Measurements from ENCODE around the gene ESYT2. TPM values are rescaled to one million over a fixed set of nuclear protein-coding genes. Genes with fewer than 3 reads are reported as not detected.
"Not testable (repeated sequence)": the region's sequence is repeated elsewhere in the genome, so short reads cannot be mapped to it uniquely, and the experiment has no call there.

Gene ESYT2
- total RNA-seq, 1 experiment from 2014 or later = 78.6 TPM

GRCh38 chr7:158865462-158865922 lies 36.2 kb upstream of the ESYT2 start:
- no peaks in the 10 kb centered on the region for H3K27me3 Mint-ChIP-seq (ENCODE audit: insufficient read depth, unreplicated experiment)
- H3K4me1 Mint-ChIP-seq (ENCODE audit: insufficient read depth, unreplicated experiment) = peaks cover 11% of the 10 kb centered on the region
- no peak for DNase-seq (ENCODE audit: unreplicated experiment)
- TF ChIP-seq, protein P1, sequence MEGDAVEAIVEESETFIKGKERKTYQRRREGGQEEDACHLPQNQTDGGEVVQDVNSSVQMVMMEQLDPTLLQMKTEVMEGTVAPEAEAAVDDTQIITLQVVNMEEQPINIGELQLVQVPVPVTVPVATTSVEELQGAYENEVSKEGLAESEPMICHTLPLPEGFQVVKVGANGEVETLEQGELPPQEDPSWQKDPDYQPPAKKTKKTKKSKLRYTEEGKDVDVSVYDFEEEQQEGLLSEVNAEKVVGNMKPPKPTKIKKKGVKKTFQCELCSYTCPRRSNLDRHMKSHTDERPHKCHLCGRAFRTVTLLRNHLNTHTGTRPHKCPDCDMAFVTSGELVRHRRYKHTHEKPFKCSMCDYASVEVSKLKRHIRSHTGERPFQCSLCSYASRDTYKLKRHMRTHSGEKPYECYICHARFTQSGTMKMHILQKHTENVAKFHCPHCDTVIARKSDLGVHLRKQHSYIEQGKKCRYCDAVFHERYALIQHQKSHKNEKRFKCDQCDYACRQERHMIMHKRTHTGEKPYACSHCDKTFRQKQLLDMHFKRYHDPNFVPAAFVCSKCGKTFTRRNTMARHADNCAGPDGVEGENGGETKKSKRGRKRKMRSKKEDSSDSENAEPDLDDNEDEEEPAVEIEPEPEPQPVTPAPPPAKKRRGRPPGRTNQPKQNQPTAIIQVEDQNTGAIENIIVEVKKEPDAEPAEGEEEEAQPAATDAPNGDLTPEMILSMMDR (IDR thresholded peaks at IDR 0.05; ENCODE audit: unreplicated experiment) = no peak
- POLR2A ChIA-PET = no interaction called here
- no peak overlapping the region for H3K4me3 Mint-ChIP-seq (ENCODE audit: unreplicated experiment)
- BruUV-seq (replicated peaks) = no TSS peak
- intact Hi-C loops (cut with micrococcal nuclease) = no loop called here
- no peak overlapping the region for H3K27ac Mint-ChIP-seq (ENCODE audit: low read depth, unreplicated experiment)
- peaks cover 10% of the 10 kb centered on the region for H3K36me3 Mint-ChIP-seq (ENCODE audit: insufficient read depth, unreplicated experiment)
- CTCF ChIA-PET = no interaction called here
- H3K9me3 Mint-ChIP-seq (ENCODE audit: unreplicated experiment) = no peaks in the 10 kb centered on the region

DNA sequence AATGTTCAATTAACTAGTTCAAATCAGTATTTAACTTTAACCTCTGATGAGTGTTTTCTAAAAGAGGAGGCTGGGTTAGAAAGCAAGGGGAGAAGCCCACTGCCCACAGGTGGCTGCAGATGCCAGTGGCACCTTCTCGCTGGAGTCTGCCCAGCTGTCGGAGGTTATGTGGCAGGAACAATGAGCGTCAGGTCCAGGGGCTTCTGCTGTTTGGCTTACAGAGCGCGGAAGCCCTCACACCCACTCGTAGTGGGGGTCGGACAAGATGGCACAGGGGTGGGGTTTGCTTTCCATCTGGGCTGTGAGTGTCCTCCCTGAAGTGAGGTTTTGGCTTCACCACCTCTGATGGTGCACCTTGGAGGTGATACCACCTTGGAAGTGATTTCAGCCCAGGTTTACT lies 35.5 kb upstream of the ESYT2 start:
- ChIA-PET CTCF (interaction anchor here (1.6 kb wide), 1 partner anchor 112 kb away, joined by 9 read pairs; no protein-coding TSS in a partner anchor), POLR2A (interaction anchor here (0.8 to 1.6 kb wide), 5 partner anchors 35 to 446 kb away, joined by 3 to 8 read pairs (median 3); partner anchors contain the start of gene ESYT2)
- H3K36me3 Mint-ChIP-seq (ENCODE audit: insufficient read depth, unreplicated experiment) = peaks cover 11% of the 10 kb centered on the region
- no peaks in the 10 kb centered on the region for H3K27me3 Mint-ChIP-seq (ENCODE audit: insufficient read depth, unreplicated experiment)
- H3K4me1 Mint-ChIP-seq (ENCODE audit: insufficient read depth, unreplicated experiment) = peaks cover 11% of the 10 kb centered on the region
- intact Hi-C loops (cut with micrococcal nuclease) = no loop called here
- peak overlapping the region; percentile 92 for H3K27ac Mint-ChIP-seq (ENCODE audit: low read depth, unreplicated experiment)
- DNase-seq (ENCODE audit: unreplicated experiment) = no peak
- H3K4me3 Mint-ChIP-seq (ENCODE audit: unreplicated experiment) = peak overlapping the region; percentile 77
- TF ChIP-seq, protein P1 (IDR thresholded peaks at IDR 0.05; ENCODE audit: unreplicated experiment) = no peak
- no TSS peak for BruUV-seq (replicated peaks)
- no peaks in the 10 kb centered on the region for H3K9me3 Mint-ChIP-seq (ENCODE audit: unreplicated experiment)

- POLR2A ChIA-PET = interaction anchor here (0.6 to 2.1 kb wide), 10 partner anchors 18 to 446 kb away, joined by 3 to 21 read pairs (median 4); partner anchors contain the start of gene ESYT2
- peak overlapping the region; percentile 77 for H3K4me3 Mint-ChIP-seq (ENCODE audit: unreplicated experiment)
- TSS peak; percentile 17 for BruUV-seq (replicated peaks)
Observed at GRCh38 chr7:158864507-158864820, 35.2 kb upstream of the ESYT2 start.

DNA sequence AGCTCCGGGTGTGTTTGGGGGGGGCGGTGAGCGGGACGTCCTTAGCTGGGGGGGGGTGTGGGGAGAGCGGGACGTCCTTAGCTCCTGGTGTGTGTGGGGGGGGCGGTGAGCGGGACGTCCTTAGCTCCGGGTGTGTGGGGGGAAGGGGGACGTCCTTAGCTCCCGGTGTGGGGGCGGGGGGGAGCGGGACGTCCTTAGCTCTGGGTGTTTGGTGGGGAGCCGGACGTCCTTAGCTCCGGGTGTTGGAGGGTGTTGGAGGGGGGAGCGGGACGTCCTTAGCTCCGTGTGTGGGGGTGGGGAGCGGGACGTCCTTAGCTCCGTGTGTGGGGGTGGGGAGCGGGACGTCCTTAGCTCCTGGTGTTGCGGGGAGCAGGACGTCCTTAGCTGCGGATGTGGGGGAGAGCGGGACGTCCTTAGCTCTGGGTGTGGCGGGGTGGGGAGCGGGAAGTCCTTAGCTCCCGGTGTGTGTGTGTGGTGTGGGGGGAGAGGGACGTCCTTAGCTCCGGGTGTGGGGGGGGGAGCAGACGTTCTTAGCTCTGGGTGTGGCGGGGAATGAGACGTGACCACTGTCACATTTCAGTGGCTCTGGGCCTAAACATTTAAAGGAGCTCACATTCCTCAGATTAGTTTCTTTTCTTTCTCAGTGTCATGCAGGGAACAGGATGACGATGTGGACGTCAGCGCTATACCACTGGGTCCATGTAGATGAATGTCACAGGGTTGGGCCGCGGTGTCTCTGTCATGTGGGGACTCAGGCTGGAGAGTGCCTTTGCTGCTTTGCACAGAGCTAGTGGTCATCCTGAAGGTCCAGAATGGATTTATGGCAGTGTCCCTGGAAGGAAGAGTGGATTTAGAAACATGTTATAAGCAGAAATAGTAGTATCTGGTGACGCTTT lies 34.5 kb upstream of the ESYT2 start:
- TF ChIP-seq, protein P1 (IDR thresholded peaks at IDR 0.05; ENCODE audit: unreplicated experiment) = no peak
- peaks cover 14% of the 10 kb centered on the region for H3K4me1 Mint-ChIP-seq (ENCODE audit: insufficient read depth, unreplicated experiment)
- no TSS peak for BruUV-seq (replicated peaks)
- no peaks in the 10 kb centered on the region for H3K27me3 Mint-ChIP-seq (ENCODE audit: insufficient read depth, unreplicated experiment)
- ChIA-PET CTCF (interaction anchor here (0.6 to 1.9 kb wide), 4 partner anchors 9 to 165 kb away, joined by 3 to 9 read pairs (median 6); no protein-coding TSS in a partner anchor), POLR2A (interaction anchor here (0.6 to 2.1 kb wide), 15 partner anchors 11 to 447 kb away, joined by 3 to 21 read pairs (median 3); partner anchors contain the start of gene ESYT2)
- peak; percentile 60 for DNase-seq (ENCODE audit: unreplicated experiment)
- H3K9me3 Mint-ChIP-seq (ENCODE audit: unreplicated experiment) = no peaks in the 10 kb centered on the region
- peak overlapping the region; percentile 77 for H3K4me3 Mint-ChIP-seq (ENCODE audit: unreplicated experiment)
- intact Hi-C loops (cut with micrococcal nuclease) = no loop called here
- peak overlapping the region; percentile 92 for H3K27ac Mint-ChIP-seq (ENCODE audit: low read depth, unreplicated experiment)
- H3K36me3 Mint-ChIP-seq (ENCODE audit: insufficient read depth, unreplicated experiment) = peaks cover 20% of the 10 kb centered on the region

More at GRCh38 chr7:158864507-158864820, 35.2 kb upstream of the ESYT2 start:
- Mint-ChIP-seq H3K36me3 (ENCODE audit: insufficient read depth, unreplicated experiment) (peaks cover 14% of the 10 kb centered on the region), H3K27me3 (ENCODE audit: insufficient read depth, unreplicated experiment) (no peaks in the 10 kb centered on the region), H3K27ac (ENCODE audit: low read depth, unreplicated experiment) (peak overlapping the region; percentile 92), H3K4me1 (ENCODE audit: insufficient read depth, unreplicated experiment) (peaks cover 11% of the 10 kb centered on the region), H3K9me3 (ENCODE audit: unreplicated experiment) (no peaks in the 10 kb centered on the region)
- DNase-seq (ENCODE audit: unreplicated experiment) = no peak
- TF ChIP-seq, protein P1 (IDR thresholded peaks at IDR 0.05; ENCODE audit: unreplicated experiment) = no peak
- intact Hi-C loops (cut with micrococcal nuclease) = no loop called here
- CTCF ChIA-PET = interaction anchor here (1.6 kb wide), 1 partner anchor 112 kb away, joined by 9 read pairs; no protein-coding TSS in a partner anchor

GRCh38 chr7:158862985-158863610 lies 33.8 kb upstream of the ESYT2 start:
- H3K27me3 Mint-ChIP-seq (ENCODE audit: insufficient read depth, unreplicated experiment); BruUV-seq (replicated peaks); H3K9me3 Mint-ChIP-seq (ENCODE audit: unreplicated experiment); intact Hi-C loops (cut with micrococcal nuclease): not testable (repeated sequence)
- H3K4me1 Mint-ChIP-seq (ENCODE audit: insufficient read depth, unreplicated experiment) = peaks cover 16% of the 10 kb centered on the region
- peaks cover 17% of the 10 kb centered on the region for H3K36me3 Mint-ChIP-seq (ENCODE audit: insufficient read depth, unreplicated experiment)
- ChIA-PET CTCF (interaction anchor here (0.5 to 1.9 kb wide), 6 partner anchors 8 to 164 kb away, joined by 3 to 9 read pairs (median 4); no protein-coding TSS in a partner anchor), POLR2A (interaction anchor here (0.7 to 2.1 kb wide), 11 partner anchors 10 to 165 kb away, joined by 3 to 21 read pairs (median 3); no protein-coding TSS in a partner anchor)
- DNase-seq (ENCODE audit: unreplicated experiment) = peak; percentile 59
- peak overlapping the region; percentile 77 for H3K4me3 Mint-ChIP-seq (ENCODE audit: unreplicated experiment)
- H3K27ac Mint-ChIP-seq (ENCODE audit: low read depth, unreplicated experiment) = peak overlapping the region; percentile 92

All from MCF 10A (cell line).